Measurements from ENCODE around the gene YIPF2.
"Not testable (repeated sequence)": the region's sequence is repeated elsewhere in the genome, so short reads cannot be mapped to it uniquely, and the experiment has no call there.

Gene YIPF2

GRCh38 chr19:10885201-10886169 is 43.0 kb downstream of the YIPF2 start:
- no peak overlapping the region for H3K27ac ChIP-seq (ENCODE audit: low read length)
- no peaks in the 10 kb centered on the region for H3K27me3 ChIP-seq (ENCODE audit: low read depth, low read length)
- H3K4me3 ChIP-seq (ENCODE audit: low read depth in 1 of 2, low read length in 2 of 2), result no peak overlapping the region
- H3K9me3 ChIP-seq (ENCODE audit: control insufficient read depth in 1 of 2, low read length in 2 of 2), result no peaks in the 10 kb centered on the region
- H3K36me3 ChIP-seq (ENCODE audit: control insufficient read depth in 1 of 2, insufficient read depth in 2 of 2, low read length in 2 of 2), result no peaks in the 10 kb centered on the region
- H3K4me1 ChIP-seq (ENCODE audit: control insufficient read depth in 1 of 2, insufficient read depth in 2 of 2, low read length in 2 of 2), result peaks cover 0 to 46% of the 10 kb centered on the region in 2 donors

GRCh38 chr19:10884274-10884673 is 44.2 kb downstream of the YIPF2 start:
- Histone ChIP-seq H3K4me1 (ENCODE audit: control insufficient read depth in 1 of 2, insufficient read depth in 2 of 2, low read length in 2 of 2) (peaks cover 0 to 46% of the 10 kb centered on the region in 2 donors), H3K27ac (ENCODE audit: low read length) (no peak overlapping the region)

GRCh38 chr19:10882108-10882457 is 46.4 kb downstream of the YIPF2 start:
- H3K36me3 ChIP-seq (ENCODE audit: control insufficient read depth in 1 of 2, insufficient read depth in 2 of 2, low read length in 2 of 2), result no peaks in the 10 kb centered on the region
- H3K4me3 ChIP-seq (ENCODE audit: low read depth in 1 of 2, low read length in 2 of 2), result no peak overlapping the region
- H3K4me1 ChIP-seq (ENCODE audit: control insufficient read depth in 1 of 2, insufficient read depth in 2 of 2, low read length in 2 of 2), result peaks cover 5 to 31% of the 10 kb centered on the region in 2 donors
- no peaks in the 10 kb centered on the region for H3K27me3 ChIP-seq (ENCODE audit: low read depth, low read length)
- H3K9me3 ChIP-seq (ENCODE audit: control insufficient read depth in 1 of 2, low read length in 2 of 2), result no peaks in the 10 kb centered on the region
- no peak overlapping the region for H3K27ac ChIP-seq (ENCODE audit: low read length)

More at GRCh38 chr19:10884274-10884673, 44.2 kb downstream of the YIPF2 start:
- Histone ChIP-seq H3K4me3 (ENCODE audit: low read depth in 1 of 2, low read length in 2 of 2) (no peak overlapping the region), H3K9me3 (ENCODE audit: control insufficient read depth in 1 of 2, low read length in 2 of 2) (no peaks in the 10 kb centered on the region), H3K27me3 (ENCODE audit: low read depth, low read length) (no peaks in the 10 kb centered on the region), H3K36me3 (ENCODE audit: control insufficient read depth in 1 of 2, insufficient read depth in 2 of 2, low read length in 2 of 2) (no peaks in the 10 kb centered on the region)

GRCh38 chr19:10881403-10882107 is 46.9 kb downstream of the YIPF2 start:
- H3K9me3 ChIP-seq (ENCODE audit: control insufficient read depth in 1 of 2, low read length in 2 of 2), result no peaks in the 10 kb centered on the region
- H3K27me3 ChIP-seq (ENCODE audit: low read depth, low read length), result no peaks in the 10 kb centered on the region
- H3K4me1 ChIP-seq (ENCODE audit: control insufficient read depth in 1 of 2, insufficient read depth in 2 of 2, low read length in 2 of 2), result peaks cover 5 to 32% of the 10 kb centered on the region in 2 donors
- no peak overlapping the region for H3K4me3 ChIP-seq (ENCODE audit: low read depth in 1 of 2, low read length in 2 of 2)
- H3K27ac ChIP-seq (ENCODE audit: low read length), result no peak overlapping the region
- no peaks in the 10 kb centered on the region for H3K36me3 ChIP-seq (ENCODE audit: control insufficient read depth in 1 of 2, insufficient read depth in 2 of 2, low read length in 2 of 2)

- H3K4me1 ChIP-seq (ENCODE audit: control insufficient read depth in 1 of 2, insufficient read depth in 2 of 2, low read length in 2 of 2), result peaks cover 5 to 18% of the 10 kb centered on the region in 2 donors
- peak overlapping the region; percentile 13 for H3K27ac ChIP-seq (ENCODE audit: low read length)
- H3K4me3 ChIP-seq (ENCODE audit: low read depth in 1 of 2, low read length in 2 of 2), result no peak overlapping the region
- no peaks in the 10 kb centered on the region for H3K36me3 ChIP-seq (ENCODE audit: control insufficient read depth in 1 of 2, insufficient read depth in 2 of 2, low read length in 2 of 2)
- H3K9me3 ChIP-seq (ENCODE audit: control insufficient read depth in 1 of 2, low read length in 2 of 2), result no peaks in the 10 kb centered on the region
- no peaks in the 10 kb centered on the region for H3K27me3 ChIP-seq (ENCODE audit: low read depth, low read length)
These were observed 50.2 kb downstream of the YIPF2 start for GRCh38 chr19:10878253-10878652.

- not testable (repeated sequence) for H3K27ac ChIP-seq (ENCODE audit: low read length); H3K27me3 ChIP-seq (ENCODE audit: low read depth, low read length); H3K9me3 ChIP-seq (ENCODE audit: control insufficient read depth in 1 of 2, low read length in 2 of 2); H3K4me3 ChIP-seq (ENCODE audit: low read depth in 1 of 2, low read length in 2 of 2); H3K36me3 ChIP-seq (ENCODE audit: control insufficient read depth in 1 of 2, insufficient read depth in 2 of 2, low read length in 2 of 2)
- H3K4me1 ChIP-seq (ENCODE audit: control insufficient read depth in 1 of 2, insufficient read depth in 2 of 2, low read length in 2 of 2), result peaks cover 5 to 24% of the 10 kb centered on the region in 2 donors
These were observed 50.8 kb downstream of the YIPF2 start for GRCh38 chr19:10877608-10878007.

GRCh38 chr19:10876459-10877240 is 51.8 kb downstream of the YIPF2 start:
- H3K4me1 ChIP-seq (ENCODE audit: control insufficient read depth in 1 of 2, insufficient read depth in 2 of 2, low read length in 2 of 2), result peaks cover 5 to 19% of the 10 kb centered on the region in 2 donors

GRCh38 chr19:10874024-10874423 is 54.4 kb downstream of the YIPF2 start:
- H3K4me1 ChIP-seq (ENCODE audit: control insufficient read depth in 1 of 2, insufficient read depth in 2 of 2, low read length in 2 of 2), result peaks cover 5 to 14% of the 10 kb centered on the region in 2 donors
- H3K27ac ChIP-seq (ENCODE audit: low read length), result no peak overlapping the region
- H3K9me3 ChIP-seq (ENCODE audit: control insufficient read depth in 1 of 2, low read length in 2 of 2), result no peaks in the 10 kb centered on the region
- H3K4me3 ChIP-seq (ENCODE audit: low read depth in 1 of 2, low read length in 2 of 2), result no peak overlapping the region
- no peaks in the 10 kb centered on the region for H3K36me3 ChIP-seq (ENCODE audit: control insufficient read depth in 1 of 2, insufficient read depth in 2 of 2, low read length in 2 of 2)
- H3K27me3 ChIP-seq (ENCODE audit: low read depth, low read length), result no peaks in the 10 kb centered on the region

More at GRCh38 chr19:10876459-10877240, 51.8 kb downstream of the YIPF2 start:
- Histone ChIP-seq H3K36me3 (ENCODE audit: control insufficient read depth in 1 of 2, insufficient read depth in 2 of 2, low read length in 2 of 2) (no peaks in the 10 kb centered on the region), H3K4me3 (ENCODE audit: low read depth in 1 of 2, low read length in 2 of 2) (no peak overlapping the region), H3K9me3 (ENCODE audit: control insufficient read depth in 1 of 2, low read length in 2 of 2) (no peaks in the 10 kb centered on the region), H3K27ac (ENCODE audit: low read length) (peak overlapping the region; percentile 33), H3K27me3 (ENCODE audit: low read depth, low read length) (no peaks in the 10 kb centered on the region)

GRCh38 chr19:10872546-10873107 is 55.8 kb downstream of the YIPF2 start:
- peak overlapping the region; percentile 72 to 75 for H3K4me3 ChIP-seq (ENCODE audit: low read depth in 1 of 2, low read length in 2 of 2)
- no peaks in the 10 kb centered on the region for H3K27me3 ChIP-seq (ENCODE audit: low read depth, low read length)
- H3K27ac ChIP-seq (ENCODE audit: low read length), result peak overlapping the region; percentile 61
- no peaks in the 10 kb centered on the region for H3K9me3 ChIP-seq (ENCODE audit: control insufficient read depth in 1 of 2, low read length in 2 of 2)
- no peaks in the 10 kb centered on the region for H3K36me3 ChIP-seq (ENCODE audit: control insufficient read depth in 1 of 2, insufficient read depth in 2 of 2, low read length in 2 of 2)
- H3K4me1 ChIP-seq (ENCODE audit: control insufficient read depth in 1 of 2, insufficient read depth in 2 of 2, low read length in 2 of 2), result peaks cover 0 to 14% of the 10 kb centered on the region in 2 donors
